B cell (primary cell): ENCODE results near the gene CLDN6. TPM values are rescaled to one million over a fixed set of nuclear protein-coding genes. Genes with fewer than 3 reads are reported as not detected.

Experiments used
- ATAC-seq: fragments of 200-7000 bp; cut with Tn5 transposase; one replicate; pipeline ENCODE4 v1.10.0; 2021; ENCODE audit warnings: low read depth, mild to moderate bottlenecking, moderate number of reproducible peaks, moderate library complexity
- CTCF ChIA-PET: fragments of 350-600 bp; sonication (Branson Sonifier 250); formaldehyde crosslinking; loops from one replicate; lab custom pipeline; 2021; ENCODE audit warnings: antibody characterized with exemption, inconsistent platforms; lab: Charles Lee
- POLR2A ChIA-PET: fragments of 350-600 bp; sonication (Branson Sonifier 250); formaldehyde crosslinking; loops from one replicate; lab custom pipeline; 2021; ENCODE audit warnings: antibody characterized with exemption; lab: Charles Lee
- DNase-seq: peaks from one replicate; pipeline ENCODE4 v3.0.0; 2013
- H2AFZ ChIP-seq: 2 replicates; pipeline ENCODE4 v1.6.1; 2012; ENCODE audit warnings: mild to moderate bottlenecking, low read depth, low read length; ENCODE audit not compliant: insufficient read depth, poor library complexity, severe bottlenecking
- H3K27ac ChIP-seq, 2 donors: 1 replicate in 1 of 2; 2 replicates in 1 of 2; pipeline ENCODE4 v1.5.1; 2012 to 2013; ENCODE audit warnings: low read length in 2 of 2, mild to moderate bottlenecking in 2 of 2, moderate library complexity in 1 of 2
- H3K27me3 ChIP-seq, 4 experiments: fragments of 200-600 bp in 1 of 4; sonication (generic) in 1 of 4; replicated peaks in 1 of 4; 1 replicate in 2 of 4; 2 replicates in 2 of 4; pipeline versions ENCODE4 v1.6.1 to v1.7.0; 2013 to 2016; ENCODE audit warnings: low read length in 3 of 4, mild to moderate bottlenecking in 2 of 4, mixed read lengths in 1 of 4, moderate library complexity in 1 of 4; ENCODE audit not compliant: insufficient read depth in 4 of 4, control insufficient read depth in 3 of 4; ENCODE audit errors: control extremely low read depth in 1 of 4
- H3K36me3 ChIP-seq, 2 experiments: replicated peaks in 1 of 2; 1 replicate in 1 of 2; 2 replicates in 1 of 2; pipeline versions ENCODE4 v1.6.1 to v1.7.1; 2013; ENCODE audit warnings: low read length in 1 of 2; ENCODE audit not compliant: insufficient read depth in 2 of 2, control insufficient read depth in 1 of 2; ENCODE audit errors: control extremely low read depth in 1 of 2, extremely low read depth in 1 of 2
- H3K4me1 ChIP-seq, 2 donors: fragments of 200-600 bp in 1 of 2; sonication (generic) in 1 of 2; 1 replicate in 1 of 2; 2 replicates in 1 of 2; pipeline versions ENCODE4 v1.5.1 to v1.6.1; 2013 to 2017; ENCODE audit warnings: low read length in 2 of 2; ENCODE audit not compliant: control insufficient read depth in 2 of 2, insufficient read depth in 2 of 2
- H3K4me2 ChIP-seq: replicated peaks from 2 replicates; pipeline ENCODE3; 2012; ENCODE audit warnings: mild to moderate bottlenecking, low read depth, low read length; ENCODE audit not compliant: poor library complexity, severe bottlenecking
- H3K4me3 ChIP-seq, 5 experiments: fragments of 200-600 bp in 1 of 5; sonication (generic) in 1 of 5; 1 replicate in 3 of 5; 2 replicates in 2 of 5; pipeline versions ENCODE4 v1.5.1 to v1.7.0; 2011 to 2016; ENCODE audit warnings: low read length in 4 of 5, mild to moderate bottlenecking in 4 of 5, low read depth in 2 of 5, control low read depth in 1 of 5, moderate library complexity in 1 of 5; ENCODE audit not compliant: insufficient read depth in 1 of 5; ENCODE audit errors: control extremely low read depth in 1 of 5, extremely low read depth in 1 of 5
- H3K79me2 ChIP-seq: fragments of 200-600 bp; sonication (generic); one replicate; pipeline ENCODE4 v1.6.0; 2016; ENCODE audit warnings: low read length; ENCODE audit not compliant: control insufficient read depth, insufficient read depth
- H3K9ac ChIP-seq: fragments of 200-600 bp; sonication (generic); 2 replicates; pipeline ENCODE4 v1.6.1; 2017; ENCODE audit warnings: mild to moderate bottlenecking, low read length, moderate library complexity
- H3K9me3 ChIP-seq, 3 donors: one replicate each; pipeline versions ENCODE4 v1.6.1 to v1.7.1; 2013; ENCODE audit warnings: low read length in 2 of 3; ENCODE audit not compliant: control insufficient read depth in 2 of 3, insufficient read depth in 1 of 3; ENCODE audit errors: control extremely low read depth in 1 of 3
- H4K20me1 ChIP-seq: 2 replicates; pipeline ENCODE4 v1.6.0; 2012; ENCODE audit warnings: mild to moderate bottlenecking, low read length; ENCODE audit not compliant: insufficient read depth, control insufficient read depth, poor library complexity, severe bottlenecking
- H3K27ac Mint-ChIP-seq: one replicate; pipeline ENCODE4 v1.8.0; 2021; ENCODE audit warnings: mixed read lengths
- H3K27me3 Mint-ChIP-seq: one replicate; pipeline ENCODE4 v1.8.0; 2021; ENCODE audit warnings: mixed read lengths
- H3K4me1 Mint-ChIP-seq: one replicate; pipeline ENCODE4 v1.8.0; 2021; ENCODE audit warnings: mixed read lengths
- H3K4me3 Mint-ChIP-seq: one replicate; pipeline ENCODE4 v1.8.0; 2021; ENCODE audit warnings: mixed read lengths
- H3K9me3 Mint-ChIP-seq: one replicate; pipeline ENCODE4 v1.8.0; 2022; ENCODE audit warnings: mixed read lengths; ENCODE audit not compliant: insufficient read depth
- EZH2 ChIP-seq: IDR thresholded peaks from 2 replicates; pipeline ENCODE4 v1.6.1; 2012; ENCODE audit warnings: borderline replicate concordance, low read depth, mild to moderate bottlenecking, moderate library complexity, low read length; ENCODE audit not compliant: insufficient read depth, poor library complexity, severe bottlenecking
- WGBS: methylation state at CpG from one replicate; pipeline ENCODE4 v1.1.5; 2013; ENCODE audit warnings: missing lambda C conversion rate; ENCODE audit not compliant: insufficient coverage; 5-methylcytosine and 5-hydroxymethylcytosine counted together
- intact Hi-C: fragments of 100-400 bp; cut with micrococcal nuclease; formaldehyde crosslinking; loops from one replicate; pipeline ENCODE4 v1.10.0; 2022
- polyA plus RNA-seq: library from polyadenylated mRNA; depleted of rRNA; stranded (reverse); fragments of >200 nt; gene quantifications from 2 replicates; pipeline ENCODE4 v1.2.3, GENCODE V29; 2012
- total RNA-seq, 2 donors: library from RNA; stranded (reverse); fragments of 120-200 nt in 1 of 2; gene quantifications; 1 replicate in 1 of 2; 2 replicates in 1 of 2; pipeline versions ENCODE4 v1.2.3 to v1.2.4, GENCODE V29; 2013 to 2022
- TF ChIP-seq, protein P1 (sequence below): fragments of 200-600 bp; IDR thresholded peaks from one replicate; pipeline ENCODE4 v1.8.0; 2022; ENCODE audit warnings: antibody characterized with exemption, mild to moderate bottlenecking

Gene CLDN6
- total and polyA plus RNA-seq, 2 donors (not counting 1 experiment from before 2014, with no cell fraction given) = not detected

DNA sequence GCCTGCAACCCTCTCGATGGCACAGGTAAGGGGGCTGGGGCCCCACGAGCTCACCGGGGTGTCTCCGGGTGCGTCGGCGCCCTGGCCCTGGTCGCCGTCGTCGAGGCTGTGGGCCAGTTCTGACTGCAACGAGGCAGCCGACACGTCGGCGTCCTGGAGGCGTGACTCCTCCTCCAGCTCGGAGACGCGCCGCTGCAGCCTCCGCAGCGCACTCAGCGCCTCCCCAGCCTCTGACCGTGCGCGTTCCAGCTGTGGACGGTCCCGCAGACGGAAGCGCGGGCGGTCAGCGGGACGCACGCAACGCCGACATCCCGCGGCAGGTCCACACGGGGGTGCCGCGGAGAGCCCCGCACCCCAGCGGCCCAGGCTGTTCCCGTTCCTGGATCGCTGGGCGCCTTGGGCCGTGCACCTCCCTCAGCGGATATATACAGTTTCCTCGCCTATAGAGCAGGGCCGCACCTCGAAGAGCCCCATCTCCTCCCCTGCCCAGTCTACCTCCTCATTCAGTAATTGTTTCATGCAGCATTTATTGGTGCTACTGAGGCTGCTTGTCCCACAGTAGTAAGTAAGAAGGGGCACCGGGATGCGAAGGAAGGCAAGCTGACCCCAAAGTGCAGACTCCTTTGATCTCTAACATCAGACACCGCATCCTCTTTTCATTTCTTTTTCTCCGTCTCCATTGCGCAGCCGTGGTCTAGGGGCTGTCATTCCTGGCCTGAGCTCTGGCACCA, 11.7 kb upstream of the CLDN6 start:
- Histone ChIP-seq H3K27me3 (peaks cover 0 to 58% (median 27%) of the 10 kb centered on the region in 4 experiments), H2AFZ (peak overlapping the region; percentile 14), H3K4me3 (no peak overlapping the region), H3K9me3 (peaks cover 0 to 17% (median 0%) of the 10 kb centered on the region in 3 donors), H3K4me2 (peak overlapping the region; percentile 57), H3K36me3 (peaks cover 0 to 18% of the 10 kb centered on the region in 2 experiments), H4K20me1 (peaks cover 47% of the 10 kb centered on the region), H3K27ac (no peak overlapping the region), H3K4me1 (peaks cover 25 to 28% of the 10 kb centered on the region in 2 donors), H3K9ac (no peak overlapping the region), H3K79me2 (peaks cover 15% of the 10 kb centered on the region)
- ATAC-seq = no peak
- 10% methylated on average over 59 of the region's 59 CpGs for WGBS
- DNase-seq = peak; percentile 54
- intact Hi-C loops = loop anchor here (2.0 to 10.0 kb wide), 3 partner anchors 29 to 1725 kb away; partner anchors contain the start of genes UBE2I and ZNF263
- Mint-ChIP-seq H3K9me3 (no peaks in the 10 kb centered on the region), H3K4me1 (peaks cover 20% of the 10 kb centered on the region), H3K4me3 (peak overlapping the region; percentile 35), H3K27me3 (peaks cover 39% of the 10 kb centered on the region), H3K27ac (no peak overlapping the region)
- TF ChIP-seq, protein P1, sequence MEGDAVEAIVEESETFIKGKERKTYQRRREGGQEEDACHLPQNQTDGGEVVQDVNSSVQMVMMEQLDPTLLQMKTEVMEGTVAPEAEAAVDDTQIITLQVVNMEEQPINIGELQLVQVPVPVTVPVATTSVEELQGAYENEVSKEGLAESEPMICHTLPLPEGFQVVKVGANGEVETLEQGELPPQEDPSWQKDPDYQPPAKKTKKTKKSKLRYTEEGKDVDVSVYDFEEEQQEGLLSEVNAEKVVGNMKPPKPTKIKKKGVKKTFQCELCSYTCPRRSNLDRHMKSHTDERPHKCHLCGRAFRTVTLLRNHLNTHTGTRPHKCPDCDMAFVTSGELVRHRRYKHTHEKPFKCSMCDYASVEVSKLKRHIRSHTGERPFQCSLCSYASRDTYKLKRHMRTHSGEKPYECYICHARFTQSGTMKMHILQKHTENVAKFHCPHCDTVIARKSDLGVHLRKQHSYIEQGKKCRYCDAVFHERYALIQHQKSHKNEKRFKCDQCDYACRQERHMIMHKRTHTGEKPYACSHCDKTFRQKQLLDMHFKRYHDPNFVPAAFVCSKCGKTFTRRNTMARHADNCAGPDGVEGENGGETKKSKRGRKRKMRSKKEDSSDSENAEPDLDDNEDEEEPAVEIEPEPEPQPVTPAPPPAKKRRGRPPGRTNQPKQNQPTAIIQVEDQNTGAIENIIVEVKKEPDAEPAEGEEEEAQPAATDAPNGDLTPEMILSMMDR = no peak
- TF ChIP-seq EZH2 = no peak
- ChIA-PET CTCF (interaction anchor here (0.7 to 8.9 kb wide), 11 partner anchors 8 to 133 kb away, joined by 3 to 213 read pairs (median 10); partner anchors contain the start of genes CLDN9 and TNFRSF12A), POLR2A (interaction anchor here (0.6 to 2.3 kb wide), 2 partner anchors 27 to 100 kb away, joined by 3 to 10 read pairs; no protein-coding TSS in a partner anchor)
